LoVo (cell line): ENCODE data around the gene MRPS21.
"Not testable (repeated sequence)": the region's sequence is repeated elsewhere in the genome, so short reads cannot be mapped to it uniquely, and the experiment has no call there.

Experiments used
- DNase-seq: peaks from one replicate; pipeline ENCODE4 v3.0.0-alpha.2; 2016; ENCODE audit warnings: low spot score

Gene MRPS21

DNA sequence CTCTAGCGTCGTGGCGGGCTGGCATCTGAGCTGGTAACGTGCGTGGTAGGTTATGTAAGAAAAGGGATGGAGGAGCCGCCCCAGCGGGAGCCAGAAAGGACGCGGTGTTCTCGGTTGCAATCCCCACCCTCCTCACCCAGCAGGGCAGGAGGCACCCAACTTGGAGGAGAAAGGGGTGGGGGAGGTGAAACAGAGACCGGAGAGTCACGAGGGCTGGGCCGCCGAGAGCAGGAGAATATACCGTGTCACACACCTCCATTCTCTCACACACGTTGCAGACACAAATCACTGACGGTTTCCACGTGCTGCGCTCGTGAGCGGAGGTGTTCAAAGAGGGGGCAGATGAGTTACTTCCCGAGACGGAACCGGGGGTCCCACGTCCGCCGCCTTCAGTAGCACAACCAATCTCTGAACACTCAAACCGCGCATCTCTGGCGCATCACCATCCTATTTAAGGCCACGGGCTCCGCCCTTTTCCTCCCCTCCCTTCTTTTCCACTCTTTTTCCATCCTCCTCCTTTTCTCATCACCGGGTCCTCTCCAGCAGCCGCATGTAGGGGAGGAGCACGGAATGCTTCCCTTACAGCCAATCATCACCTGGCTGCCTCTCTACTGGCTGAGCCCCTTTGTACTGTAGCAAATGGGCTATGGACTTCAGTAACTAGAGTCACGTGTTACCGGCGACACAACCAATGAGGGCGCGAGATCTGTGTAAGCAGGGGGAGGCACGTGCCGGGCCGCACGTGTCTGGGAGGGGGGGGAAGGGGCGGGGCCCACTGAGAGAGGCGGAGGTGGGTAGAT lies 11.7 kb upstream of the MRPS21 start, which contains the start of gene CIART:
Gene CIART (plus strand): TSS at position 797 of the 800 bp plus-strand sequence. CDS start 714 bp downstream, outside the sequence.
- no peak for DNase-seq

GRCh38 chr1:150282558-150282958 lies 11.1 kb upstream of the MRPS21 start:
- no peak for DNase-seq

GRCh38 chr1:150283260-150283659 lies 10.4 kb upstream of the MRPS21 start:
- no peak for DNase-seq

- DNase-seq, result no peak
These were observed 5.3 kb upstream of the MRPS21 start for GRCh38 chr1:150288382-150288781.

DNA sequence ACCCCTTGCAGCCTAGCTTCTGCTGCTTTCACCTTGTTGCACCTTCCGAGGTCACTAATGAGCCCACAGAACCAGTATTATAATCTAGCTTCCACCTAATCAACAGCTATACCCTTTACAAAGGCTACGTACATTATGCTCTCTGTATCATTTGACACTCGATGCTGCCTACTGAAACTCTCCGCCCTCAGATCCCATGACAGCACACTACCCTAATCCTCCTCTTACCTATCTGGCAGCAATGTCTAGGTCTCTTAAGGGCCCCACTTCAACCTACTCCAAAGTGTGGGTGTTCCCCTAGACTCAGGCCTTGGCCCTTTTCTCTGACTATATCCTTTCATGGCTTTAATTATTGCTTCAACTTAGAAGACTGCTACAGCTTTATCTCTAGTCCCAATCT lies 4.8 kb upstream of the MRPS21 start:
- no peak for DNase-seq

- no peak for DNase-seq
These were observed 1.8 kb downstream of the MRPS21 start for GRCh38 chr1:150295476-150295875.

- no peak for DNase-seq
These were observed 6.1 kb downstream of the MRPS21 start for GRCh38 chr1:150299716-150300115.

- DNase-seq, result no peak
These were observed 8.7 kb downstream of the MRPS21 start for GRCh38 chr1:150302338-150302737.

GRCh38 chr1:150302902-150303301 lies 9.2 kb downstream of the MRPS21 start:
- DNase-seq, result no peak

GRCh38 chr1:150308585-150308984 lies 14.9 kb downstream of the MRPS21 start:
- not testable (repeated sequence) for DNase-seq

DNA sequence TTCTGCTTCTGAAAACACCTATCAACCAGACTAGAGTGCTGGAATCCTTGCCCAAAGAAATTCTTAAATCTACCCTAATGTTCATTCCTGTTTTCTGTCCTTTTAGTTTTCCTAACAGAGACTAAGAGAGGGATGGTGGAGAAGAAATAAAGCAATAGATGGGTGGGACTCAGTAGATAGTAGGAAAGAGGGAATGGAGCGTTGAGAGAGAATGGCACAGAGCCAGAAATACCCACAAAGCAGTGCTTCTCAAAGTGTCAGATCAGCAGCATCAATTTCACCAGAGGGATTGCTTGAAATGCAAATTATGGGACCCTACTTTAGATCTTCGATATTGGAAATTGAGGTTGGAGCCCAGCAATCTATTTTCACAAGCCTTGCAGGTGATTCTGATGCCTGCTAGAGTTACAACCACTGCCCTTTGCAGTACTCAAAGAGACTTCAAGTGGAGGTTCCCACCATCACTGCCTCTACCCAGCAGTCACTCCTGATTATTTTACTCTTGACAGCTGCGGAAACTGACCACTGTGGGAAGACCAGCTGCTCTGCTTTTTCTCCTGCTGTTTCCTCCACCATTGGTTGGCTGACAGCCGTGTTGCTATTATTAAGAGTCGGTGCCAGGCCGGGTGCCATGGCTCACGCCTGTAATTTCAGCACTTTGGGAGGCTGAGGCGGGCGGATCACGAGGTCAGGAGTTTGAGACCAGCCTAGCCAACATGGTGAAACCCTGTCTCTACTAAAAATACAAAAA lies 16.3 kb downstream of the MRPS21 start:
- DNase-seq, result no peak

- DNase-seq, result no peak
These were observed 18.1 kb downstream of the MRPS21 start for GRCh38 chr1:150311762-150312161.

DNA sequence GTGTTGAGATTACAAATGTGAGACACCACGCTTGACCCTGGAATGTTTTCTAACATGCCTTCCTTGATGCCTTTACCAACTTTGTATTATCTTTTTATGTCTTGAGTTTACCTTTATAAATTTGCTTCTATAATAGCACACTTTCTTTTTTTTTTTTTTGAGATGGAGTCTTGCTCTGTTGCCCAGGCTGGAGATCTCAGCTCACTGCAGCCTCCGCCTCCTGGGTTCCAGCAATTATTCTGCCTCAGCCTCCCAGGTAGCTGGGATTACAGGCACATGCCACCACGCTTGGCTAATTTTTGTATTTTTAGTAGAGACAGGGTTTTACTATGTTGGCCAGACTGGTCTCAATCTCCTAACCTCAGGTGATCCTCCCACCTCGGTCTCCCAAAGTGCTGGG lies 21.0 kb downstream of the MRPS21 start:
- DNase-seq, result not testable (repeated sequence)

GRCh38 chr1:150320667-150320978 lies 27.0 kb downstream of the MRPS21 start:
- DNase-seq, result no peak

DNA sequence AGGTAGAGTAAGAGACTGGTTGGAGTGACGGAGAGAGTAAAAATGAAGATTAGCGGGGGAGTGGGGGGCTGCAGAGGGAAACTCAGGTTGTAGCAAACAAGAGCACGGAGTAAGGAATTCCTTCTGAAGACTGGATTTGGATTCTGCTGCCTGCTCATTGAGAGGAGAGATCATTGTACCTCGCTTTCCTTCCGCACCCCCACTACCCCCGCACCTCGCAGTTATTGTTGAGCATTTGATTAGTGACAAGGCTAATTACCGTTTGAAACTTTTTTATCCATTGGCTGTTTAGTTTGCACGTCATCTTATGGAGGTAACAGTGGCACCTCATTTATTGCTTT lies 28.1 kb downstream of the MRPS21 start:
- no peak for DNase-seq

DNA sequence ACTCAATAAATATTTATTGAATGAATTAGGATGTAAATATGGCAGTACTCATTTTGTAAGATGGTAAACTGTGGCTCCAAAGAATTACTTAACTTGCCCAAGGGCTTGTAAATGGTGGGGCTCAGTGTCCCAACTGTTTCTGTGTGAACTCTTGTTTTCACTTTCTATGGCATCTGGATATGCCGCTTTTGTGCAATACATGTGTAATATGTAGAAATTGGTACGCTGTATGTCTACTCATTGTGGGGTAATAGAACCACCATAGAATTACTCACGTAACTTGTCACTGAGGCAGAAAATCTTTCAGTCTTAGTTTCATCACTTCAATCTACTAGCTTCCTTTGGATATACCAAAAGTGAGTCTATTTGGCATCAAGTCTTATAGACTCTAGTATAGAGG lies 28.6 kb downstream of the MRPS21 start:
- no peak for DNase-seq

DNA sequence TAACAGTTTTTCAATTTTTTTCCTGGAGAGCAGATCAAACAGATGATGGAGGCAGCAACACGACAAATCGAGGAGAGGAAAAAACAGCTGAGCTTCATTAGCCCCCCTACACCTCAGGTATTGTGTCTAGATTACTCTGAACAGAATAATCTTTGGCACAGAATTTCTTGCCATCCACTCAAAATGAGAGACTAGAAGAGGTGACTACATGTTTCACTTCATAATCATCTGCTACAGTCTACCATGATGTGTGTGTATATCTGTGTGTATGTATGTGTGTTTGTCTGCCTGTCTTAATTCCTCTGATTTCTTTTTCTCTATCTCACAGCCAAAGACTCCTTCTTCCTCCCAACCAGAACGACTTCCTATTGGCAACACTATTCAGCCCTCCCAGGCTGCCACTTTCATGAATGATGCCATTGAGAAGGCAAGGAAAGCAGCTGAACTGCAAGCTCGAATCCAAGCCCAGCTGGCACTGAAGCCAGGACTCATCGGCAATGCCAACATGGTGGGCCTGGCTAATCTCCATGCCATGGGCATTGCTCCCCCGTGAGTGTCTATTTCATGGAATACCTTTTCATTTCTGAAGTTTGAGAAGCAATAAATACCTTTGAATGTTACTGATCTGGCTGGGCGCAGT lies 39.1 kb downstream of the MRPS21 start:
- DNase-seq, result no peak

GRCh38 chr1:150346316-150346715 lies 52.7 kb downstream of the MRPS21 start:
- no peak for DNase-seq

GRCh38 chr1:150352866-150353265 lies 59.2 kb downstream of the MRPS21 start:
- DNase-seq, result no peak
